HL-60 (cell line): ENCODE data around the gene TMEFF2.

Experiments
- CTCF ChIP-seq: IDR thresholded peaks from one replicate; pipeline ENCODE4 v1.5.1; 2011; ENCODE audit warnings: low read length, control low read depth, inconsistent platforms; ENCODE audit not compliant: insufficient read depth
- REST ChIP-seq: IDR thresholded peaks from 2 replicates; pipeline ENCODE4 v1.6.1; 2012; ENCODE audit warnings: low read depth; ENCODE audit not compliant: insufficient replicate concordance

- TF ChIP-seq REST (no peak), CTCF (no peak)
Observed at GRCh38 chr2:192148620-192149321, 46.0 kb downstream of the TMEFF2 start.
